Activated CD8-positive, alpha-beta memory T cell treated with anti-CD3 and anti-CD28 coated beads for 36 hours (primary cell): ENCODE results near the gene CAPN10. TPM values are rescaled to one million over a fixed set of nuclear protein-coding genes. Genes with fewer than 3 reads are reported as not detected.

Experiments
- CTCF ChIA-PET: fragments of 350-600 bp; sonication (Branson Sonifier 250); formaldehyde crosslinking; loops from one replicate; lab custom pipeline; 2021; ENCODE audit warnings: antibody characterized with exemption; lab: Charles Lee
- POLR2A ChIA-PET: fragments of 350-600 bp; sonication (Branson Sonifier 250); formaldehyde crosslinking; loops from one replicate; lab custom pipeline; 2021; ENCODE audit warnings: antibody characterized with exemption; lab: Charles Lee
- total RNA-seq, 2 experiments: library from RNA; stranded (reverse); gene quantifications; one replicate each; pipeline ENCODE4 v1.2.3, GENCODE V29; 2021

The CAPN10 gene
- total RNA-seq, 2 experiments from 2014 or later, result 39.8 to 41.2 TPM

- CTCF ChIA-PET, result interaction anchor here (1.4 to 1.8 kb wide), 4 partner anchors 20 to 61 kb away, joined by 3 to 14 read pairs (median 8); partner anchors contain the start of gene CAPN10
- POLR2A ChIA-PET, result interaction anchor here (1.4 to 2.1 kb wide), 4 partner anchors 8 to 46 kb away, joined by 4 to 13 read pairs (median 8); partner anchors contain the start of gene CAPN10
These were observed 25.8 kb upstream of the CAPN10 start for GRCh38 chr2:240560480-240561324.

DNA sequence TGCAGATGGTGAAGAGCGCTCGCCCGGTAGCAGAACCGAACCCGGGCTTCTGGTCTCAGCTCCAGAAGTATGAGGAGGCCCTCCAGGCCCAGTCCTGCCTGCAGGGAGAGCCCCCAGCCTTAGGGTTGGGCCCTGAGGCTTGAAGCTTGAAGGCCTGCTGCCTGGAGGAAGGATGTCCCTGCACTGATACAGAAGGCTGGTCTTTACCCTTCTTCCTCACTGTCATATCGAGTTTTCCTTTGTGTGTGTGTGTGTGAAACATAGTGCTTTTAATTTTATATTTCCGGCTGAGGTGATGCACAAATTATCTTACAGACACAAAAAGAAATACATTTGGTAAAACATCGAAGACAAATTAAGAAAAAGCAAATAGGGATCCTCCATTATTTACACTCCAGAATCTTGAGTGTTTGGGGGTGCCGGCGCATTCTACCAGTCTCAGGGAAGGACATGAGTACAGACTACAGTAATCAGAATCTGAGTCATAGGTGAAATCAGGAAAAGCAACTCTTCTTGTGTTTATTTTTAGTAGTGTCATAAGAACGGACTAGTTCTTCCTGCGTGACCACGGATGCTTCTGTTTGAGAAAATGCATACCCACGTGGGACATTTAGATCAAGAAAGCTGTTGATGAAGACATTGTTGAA, 25.1 kb upstream of the CAPN10 start:
- ChIA-PET CTCF (interaction anchor here (1.4 to 1.8 kb wide), 4 partner anchors 19 to 60 kb away, joined by 3 to 14 read pairs (median 8); partner anchors contain the start of gene CAPN10), POLR2A (interaction anchor here (1.4 to 2.1 kb wide), 4 partner anchors 8 to 46 kb away, joined by 4 to 13 read pairs (median 8); partner anchors contain the start of gene CAPN10)

- ChIA-PET CTCF (interaction anchor here (0.9 to 4.2 kb wide), 4 partner anchors 17 to 49 kb away, joined by 4 to 30 read pairs (median 4); partner anchors contain the start of gene CAPN10), POLR2A (interaction anchor here (0.7 to 5.2 kb wide), 2 partner anchors 17 to 23 kb away, joined by 3 to 52 read pairs; partner anchors contain the start of gene CAPN10)
These were observed 23.3 kb upstream of the CAPN10 start for GRCh38 chr2:240563231-240563630.

- CTCF ChIA-PET, result interaction anchor here (1.2 to 4.2 kb wide), 5 partner anchors 15 to 58 kb away, joined by 4 to 42 read pairs (median 30); partner anchors contain the start of gene CAPN10
- POLR2A ChIA-PET, result interaction anchor here (2.5 to 5.2 kb wide), 3 partner anchors 16 to 58 kb away, joined by 11 to 52 read pairs (median 19); partner anchors contain the start of gene CAPN10
These were observed 22.5 kb upstream of the CAPN10 start for GRCh38 chr2:240563951-240564560.

- ChIA-PET CTCF (interaction anchor here (1.9 to 4.2 kb wide), 5 partner anchors 14 to 57 kb away, joined by 8 to 42 read pairs (median 30); partner anchors contain the start of gene CAPN10), POLR2A (interaction anchor here (2.5 to 5.2 kb wide), 3 partner anchors 15 to 57 kb away, joined by 11 to 52 read pairs (median 19); partner anchors contain the start of gene CAPN10)
These were observed 21.8 kb upstream of the CAPN10 start for GRCh38 chr2:240564561-240565332.

DNA sequence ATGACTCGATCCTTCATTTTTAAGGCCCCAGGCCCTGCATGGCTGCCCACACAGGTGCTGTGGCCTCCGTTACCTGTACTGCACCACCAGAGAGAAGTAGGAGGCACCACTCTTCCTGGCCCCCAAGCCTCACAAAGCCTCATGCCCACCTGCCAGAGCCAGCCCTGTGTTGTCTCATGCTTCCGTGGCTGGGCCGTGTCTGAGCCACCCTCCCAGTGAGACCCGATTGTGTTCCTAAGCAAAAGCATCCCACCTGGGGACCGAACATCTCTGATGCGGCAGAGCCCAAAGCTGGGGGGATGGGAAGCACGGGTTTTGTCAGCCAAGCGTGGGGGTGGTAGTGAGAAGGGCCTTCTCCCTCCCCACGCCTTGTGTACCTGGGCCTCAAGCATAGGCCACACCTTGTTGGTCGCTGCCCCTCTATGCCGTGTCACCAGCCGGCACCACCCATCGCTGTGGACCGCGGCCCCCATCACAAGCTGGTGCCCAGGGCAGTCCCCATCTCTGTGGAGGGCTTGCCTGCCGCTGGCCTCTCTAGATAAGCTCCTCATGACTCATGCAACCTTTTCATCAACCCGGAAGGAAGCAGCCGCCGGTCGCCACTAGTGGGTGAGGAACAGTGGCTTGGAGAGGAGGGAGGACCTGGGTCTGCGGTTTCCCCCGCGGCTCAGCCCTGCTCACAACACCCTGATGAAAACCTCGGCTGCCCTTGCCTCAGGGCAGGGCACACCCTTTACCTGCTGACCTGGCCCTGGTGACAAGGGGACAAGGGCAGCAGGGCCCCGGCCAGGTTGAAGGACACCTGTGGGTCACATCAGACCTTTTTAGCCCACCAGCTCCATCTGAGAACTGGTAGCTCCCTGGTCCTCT, 21.0 kb upstream of the CAPN10 start:
- CTCF ChIA-PET, result interaction anchor here (1.6 to 4.2 kb wide), 7 partner anchors 14 to 59 kb away, joined by 4 to 42 read pairs (median 20); partner anchors contain the start of genes CAPN10 and GPR35
- POLR2A ChIA-PET, result interaction anchor here (0.8 to 5.2 kb wide), 6 partner anchors 14 to 56 kb away, joined by 3 to 52 read pairs (median 12); partner anchors contain the start of gene CAPN10

GRCh38 chr2:240566203-240567136, 20.1 kb upstream of the CAPN10 start:
- ChIA-PET POLR2A (interaction anchor here (0.8 to 5.2 kb wide), 6 partner anchors 13 to 55 kb away, joined by 3 to 52 read pairs (median 12); partner anchors contain the start of gene CAPN10), CTCF (interaction anchor here (1.0 to 4.2 kb wide), 8 partner anchors 13 to 58 kb away, joined by 3 to 42 read pairs (median 16); partner anchors contain the start of genes CAPN10 and GPR35)

- POLR2A ChIA-PET, result interaction anchor here (1.2 to 5.2 kb wide), 4 partner anchors 12 to 46 kb away, joined by 3 to 52 read pairs (median 12); partner anchors contain the start of gene CAPN10
- CTCF ChIA-PET, result interaction anchor here (1.0 to 4.2 kb wide), 6 partner anchors 12 to 55 kb away, joined by 3 to 42 read pairs (median 25); partner anchors contain the start of gene CAPN10
These were observed 19.2 kb upstream of the CAPN10 start for GRCh38 chr2:240567137-240567871.

- ChIA-PET CTCF (interaction anchor here (1.2 to 3.7 kb wide), 3 partner anchors 11 to 54 kb away, joined by 3 to 42 read pairs (median 30); partner anchors contain the start of gene CAPN10), POLR2A (interaction anchor here (1.4 to 5.2 kb wide), 4 partner anchors 7 to 18 kb away, joined by 4 to 52 read pairs (median 13); partner anchors contain the start of genes CAPN10 and DUSP28)
These were observed 18.5 kb upstream of the CAPN10 start, which contains the start of gene RNPEPL1 for GRCh38 chr2:240567872-240568677. Gene RNPEPL1 (plus strand): TSS chr2:240568484. CDS start chr2:240568587, 103 bp downstream.

GRCh38 chr2:240568678-240569522, 17.6 kb upstream of the CAPN10 start:
- ChIA-PET CTCF (interaction anchor here (0.7 to 1.2 kb wide), 5 partner anchors 18 to 267 kb away, joined by 3 read pairs; partner anchors contain the start of gene CAPN10), POLR2A (interaction anchor here (1.4 kb wide), 3 partner anchors 8 to 17 kb away, joined by 4 to 20 read pairs (median 6); partner anchors contain the start of genes CAPN10 and DUSP28)

- POLR2A ChIA-PET, result interaction anchor here (1.4 kb wide), 3 partner anchors 9 to 17 kb away, joined by 4 to 20 read pairs (median 6); partner anchors contain the start of genes CAPN10 and DUSP28
These were observed 17.0 kb upstream of the CAPN10 start for GRCh38 chr2:240569523-240569997.

GRCh38 chr2:240569998-240570530, 16.5 kb upstream of the CAPN10 start:
- CTCF ChIA-PET, result interaction anchor here (1.1 kb wide), 1 partner anchor 17 kb away, joined by 3 read pairs; the partner anchor contains the start of gene CAPN10

More at GRCh38 chr2:240569523-240569997, 17.0 kb upstream of the CAPN10 start:
- CTCF ChIA-PET, result interaction anchor here (0.7 to 1.1 kb wide), 4 partner anchors 17 to 267 kb away, joined by 3 read pairs; partner anchors contain the start of gene CAPN10

More at GRCh38 chr2:240569998-240570530, 16.5 kb upstream of the CAPN10 start:
- POLR2A ChIA-PET, result no interaction called here
